ENCODE data around the gene PTPRS. TPM values are rescaled to one million over a fixed set of nuclear protein-coding genes. Genes with fewer than 3 reads are reported as not detected.

The PTPRS gene
- total and polyA plus RNA-seq, 9 of the 15 experiments (the other 6 are each of a cell fraction or from before 2014, with no cell fraction given), result 1.1 to 49.4 (median 14.1) TPM

- TF ChIP-seq, protein P1, sequence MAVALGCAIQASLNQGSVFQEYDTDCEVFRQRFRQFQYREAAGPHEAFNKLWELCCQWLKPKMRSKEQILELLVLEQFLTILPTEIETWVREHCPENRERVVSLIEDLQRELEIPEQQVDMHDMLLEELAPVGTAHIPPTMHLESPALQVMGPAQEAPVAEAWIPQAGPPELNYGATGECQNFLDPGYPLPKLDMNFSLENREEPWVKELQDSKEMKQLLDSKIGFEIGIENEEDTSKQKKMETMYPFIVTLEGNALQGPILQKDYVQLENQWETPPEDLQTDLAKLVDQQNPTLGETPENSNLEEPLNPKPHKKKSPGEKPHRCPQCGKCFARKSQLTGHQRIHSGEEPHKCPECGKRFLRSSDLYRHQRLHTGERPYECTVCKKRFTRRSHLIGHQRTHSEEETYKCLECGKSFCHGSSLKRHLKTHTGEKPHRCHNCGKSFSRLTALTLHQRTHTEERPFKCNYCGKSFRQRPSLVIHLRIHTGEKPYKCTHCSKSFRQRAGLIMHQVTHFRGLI (CRISPR knock-in tag; IDR thresholded peaks at IDR 0.05), result no peak
- TF ChIP-seq ZFP1 (CRISPR knock-in tag; IDR thresholded peaks at IDR 0.05) (no peak), NRF1 (conservative IDR thresholded peaks at IDR 0.05 in 1 of 2, IDR thresholded peaks at IDR 0.05 in 1 of 2) (no peak), ZNF584 (CRISPR knock-in tag; IDR thresholded peaks at IDR 0.05; ENCODE audit: low read depth) (no peak), CHD4 (IDR thresholded peaks at IDR 0.05; ENCODE audit: insufficient read depth, insufficient replicate concordance, low read depth, low read length, poor library complexity, severe bottlenecking) (peak; percentile 48), SIN3A (IDR thresholded peaks at IDR 0.05; ENCODE audit: borderline replicate concordance in 2 of 2, control insufficient read depth in 1 of 2, low read depth in 2 of 2, low read length in 2 of 2) (peak in 1 of 2 experiments; percentile 72; a peak in 1 of 4 replicates), HNRNPLL (IDR thresholded peaks at IDR 0.05; ENCODE audit: low read depth, low read length, poor library complexity, severe bottlenecking) (no peak), SMAD3 (CRISPR knock-in tag; conservative IDR thresholded peaks at IDR 0.05) (peak; percentile 59; the same call in 1 of the 2 replicates), KLF13 (tag; IDR thresholded peaks at IDR 0.05; ENCODE audit: borderline replicate concordance, low read depth) (no peak), ZNF764 (CRISPR knock-in tag; IDR thresholded peaks at IDR 0.05; ENCODE audit: low read depth) (no peak), MCM2 (IDR thresholded peaks at IDR 0.05; ENCODE audit: low read depth) (no peak), ZNF609 (CRISPR knock-in tag; IDR thresholded peaks at IDR 0.05; ENCODE audit: borderline replicate concordance) (no peak), NFIC (IDR thresholded peaks at IDR 0.05) (peak; percentile 84), ZNF274 (IDR thresholded peaks at IDR 0.05; ENCODE audit: borderline replicate concordance, low read depth, low read length) (no peak), DNMT1 (IDR thresholded peaks at IDR 0.05) (no peak), ZNF507 (tag; conservative IDR thresholded peaks at IDR 0.05) (no peak), RBFOX2 (IDR thresholded peaks at IDR 0.05; ENCODE audit: low read depth, low read length) (peak; percentile 95), ZNF395 (CRISPR knock-in tag; IDR thresholded peaks at IDR 0.05) (no peak)
Measured at GRCh38 chr19:5308451-5309437, 31.9 kb downstream of the PTPRS start (continued).

Measured in K562 (cell line).